Panc1 (cell line): ENCODE data around the gene ZNF662.

Experiments
- CTCF ChIP-seq: fragments of 450-650 bp; IDR thresholded peaks from 2 replicates; pipeline ENCODE4 v1.5.1; 2017; ENCODE audit warnings: mild to moderate bottlenecking
- SIN3A ChIP-seq: IDR thresholded peaks from 2 replicates; pipeline ENCODE4 v1.6.1; 2012; ENCODE audit warnings: low read depth, mild to moderate bottlenecking, low read length, moderate library complexity, borderline replicate concordance; ENCODE audit not compliant: insufficient read depth
- TCF7L2 ChIP-seq: IDR thresholded peaks from 2 replicates; pipeline ENCODE4 v1.6.1; 2011; ENCODE audit warnings: mild to moderate bottlenecking, low read depth, low read length, inconsistent platforms

GRCh38 chr3:42957573-42957972 lies 51.6 kb downstream of the ZNF662 start:
- TF ChIP-seq CTCF (no peak), TCF7L2 (no peak), SIN3A (no peak)
